Thoracic aorta (tissue), 2 donors: Measurements from ENCODE around the gene XRN1. TPM values are rescaled to one million over a fixed set of nuclear protein-coding genes. Genes with fewer than 3 reads are reported as not detected.
"Not testable (repeated sequence)": the region's sequence is repeated elsewhere in the genome, so short reads cannot be mapped to it uniquely, and the experiment has no call there.

Source experiments
- ATAC-seq: fragments of 150-250 bp; one replicate; pipeline ENCODE4 v1.8.0; 2017; ENCODE audit warnings: low read depth; ENCODE audit not compliant: insufficient number of reproducible peaks, low FRiP score
- DNase-seq: peaks from one replicate; pipeline ENCODE4 v3.0.0-alpha.2; 2020; ENCODE audit warnings: low spot score
- H3K27ac ChIP-seq, 2 donors: fragments of 200-600 bp; sonication (generic); 1 replicate in 1 of 2; 2 replicates in 1 of 2; pipeline ENCODE4 v1.5.1; 2016; ENCODE audit warnings: mild to moderate bottlenecking in 2 of 2, moderate library complexity in 2 of 2
- H3K27me3 ChIP-seq: fragments of 200-600 bp; sonication (generic); replicated peaks from 2 replicates; pipeline ENCODE4 v1.6.0; 2016; ENCODE audit warnings: mild to moderate bottlenecking; ENCODE audit not compliant: insufficient read depth
- H3K36me3 ChIP-seq: fragments of 200-600 bp; sonication (generic); one replicate; pipeline ENCODE4 v1.5.1; 2016
- H3K4me1 ChIP-seq, 2 donors: fragments of 200-600 bp; sonication (generic); 1 replicate in 1 of 2; 2 replicates in 1 of 2; pipeline versions ENCODE4 v1.5.1 to v1.6.0; 2016; ENCODE audit warnings: low read depth in 2 of 2, mild to moderate bottlenecking in 1 of 2; ENCODE audit not compliant: control insufficient read depth in 1 of 2
- H3K4me3 ChIP-seq: fragments of 200-600 bp; sonication (generic); 2 replicates; pipeline ENCODE4 v1.5.1; 2016; ENCODE audit warnings: mild to moderate bottlenecking
- H3K9me3 ChIP-seq: fragments of 200-600 bp; sonication (generic); 2 replicates; pipeline ENCODE4 v1.5.1; 2016
- total RNA-seq, 2 donors: library from RNA; depleted of rRNA; stranded (reverse); fragments of >200 nt; gene quantifications; one replicate each; pipeline versions ENCODE4 v1.1.0 to v1.2.3, GENCODE V29; 2016
- TF ChIP-seq, protein P1 (sequence below): fragments of 200-600 bp; sonication (generic); IDR thresholded peaks from one replicate; pipeline ENCODE4 v1.5.1; 2019; ENCODE audit warnings: antibody characterized with exemption

Gene XRN1
- total RNA-seq, 2 donors from 2014 or later = 29.0 to 66.9 TPM

DNA sequence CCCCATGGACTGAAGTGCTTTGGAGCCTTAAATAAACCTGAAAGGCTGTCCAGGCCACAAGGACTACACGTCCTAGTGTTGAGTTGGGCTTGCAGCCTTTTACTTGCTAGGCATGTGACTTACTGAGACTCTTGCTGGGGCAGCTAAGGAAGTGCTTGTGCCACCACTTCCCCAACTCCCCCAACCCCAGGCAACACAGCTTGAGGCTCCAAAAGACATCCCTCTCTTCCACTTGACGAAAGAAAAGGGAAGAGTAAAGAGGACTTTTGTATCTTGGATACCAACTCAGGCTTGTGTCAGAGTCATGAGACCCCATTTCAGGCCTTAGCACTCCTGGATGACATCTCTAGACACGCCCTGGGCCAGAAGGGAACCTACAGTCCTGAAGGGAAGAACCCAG, 109.8 kb downstream of the XRN1 start:
- Histone ChIP-seq H3K4me3 (no peak overlapping the region), H3K36me3 (peaks cover 22% of the 10 kb centered on the region), H3K4me1 (no peaks in the 10 kb centered on the region), H3K9me3 (no peaks in the 10 kb centered on the region), H3K27ac (no peak overlapping the region), H3K27me3 (no peaks in the 10 kb centered on the region)
- ATAC-seq (no peak), DNase-seq (no peak)
- TF ChIP-seq, protein P1, sequence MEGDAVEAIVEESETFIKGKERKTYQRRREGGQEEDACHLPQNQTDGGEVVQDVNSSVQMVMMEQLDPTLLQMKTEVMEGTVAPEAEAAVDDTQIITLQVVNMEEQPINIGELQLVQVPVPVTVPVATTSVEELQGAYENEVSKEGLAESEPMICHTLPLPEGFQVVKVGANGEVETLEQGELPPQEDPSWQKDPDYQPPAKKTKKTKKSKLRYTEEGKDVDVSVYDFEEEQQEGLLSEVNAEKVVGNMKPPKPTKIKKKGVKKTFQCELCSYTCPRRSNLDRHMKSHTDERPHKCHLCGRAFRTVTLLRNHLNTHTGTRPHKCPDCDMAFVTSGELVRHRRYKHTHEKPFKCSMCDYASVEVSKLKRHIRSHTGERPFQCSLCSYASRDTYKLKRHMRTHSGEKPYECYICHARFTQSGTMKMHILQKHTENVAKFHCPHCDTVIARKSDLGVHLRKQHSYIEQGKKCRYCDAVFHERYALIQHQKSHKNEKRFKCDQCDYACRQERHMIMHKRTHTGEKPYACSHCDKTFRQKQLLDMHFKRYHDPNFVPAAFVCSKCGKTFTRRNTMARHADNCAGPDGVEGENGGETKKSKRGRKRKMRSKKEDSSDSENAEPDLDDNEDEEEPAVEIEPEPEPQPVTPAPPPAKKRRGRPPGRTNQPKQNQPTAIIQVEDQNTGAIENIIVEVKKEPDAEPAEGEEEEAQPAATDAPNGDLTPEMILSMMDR = no peak

- Histone ChIP-seq H3K4me1 (no peaks in the 10 kb centered on the region), H3K27me3 (no peaks in the 10 kb centered on the region), H3K36me3 (peaks cover 37% of the 10 kb centered on the region), H3K4me3 (no peak overlapping the region), H3K27ac (no peak overlapping the region), H3K9me3 (no peaks in the 10 kb centered on the region)
- DNase-seq (no peak), ATAC-seq (no peak)
- TF ChIP-seq, protein P1 = no peak
These were observed 115.4 kb downstream of the XRN1 start for GRCh38 chr3:142332390-142332789.

GRCh38 chr3:142324275-142324953, 123.4 kb downstream of the XRN1 start:
- not testable (repeated sequence) for H3K4me3 ChIP-seq, DNase-seq, H3K27me3 ChIP-seq, H3K9me3 ChIP-seq, H3K4me1 ChIP-seq, H3K27ac ChIP-seq, ATAC-seq, H3K36me3 ChIP-seq

DNA sequence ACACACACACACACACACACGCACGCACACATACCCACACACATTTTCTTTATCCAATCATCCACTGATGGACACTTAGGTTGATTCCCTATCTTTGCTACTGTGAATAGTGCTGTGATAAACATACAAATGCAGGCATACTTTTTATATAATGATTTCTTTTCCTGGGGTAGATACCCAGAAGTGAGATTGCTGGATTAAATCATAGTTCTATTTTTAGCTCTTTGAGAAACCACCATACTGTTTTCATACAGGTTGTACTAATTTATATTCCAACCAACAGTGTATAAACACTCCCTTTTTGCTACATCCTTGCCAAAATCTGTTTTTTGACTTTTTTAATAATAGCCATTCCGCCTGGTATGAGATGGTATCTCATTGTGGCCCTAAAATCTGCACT, 127.9 kb downstream of the XRN1 start:
- Histone ChIP-seq H3K4me3 (no peak overlapping the region), H3K36me3 (peaks cover 13% of the 10 kb centered on the region), H3K4me1 (no peaks in the 10 kb centered on the region), H3K9me3 (no peaks in the 10 kb centered on the region), H3K27me3 (no peaks in the 10 kb centered on the region), H3K27ac (no peak overlapping the region)
- TF ChIP-seq, protein P1 = no peak
- ATAC-seq (no peak), DNase-seq (no peak)

- H3K27ac ChIP-seq = no peak overlapping the region
- no peak overlapping the region for H3K4me3 ChIP-seq
- H3K4me1 ChIP-seq = no peaks in the 10 kb centered on the region
- peaks cover 13% of the 10 kb centered on the region for H3K36me3 ChIP-seq
- TF ChIP-seq, protein P1 = no peak
- H3K27me3 ChIP-seq = no peaks in the 10 kb centered on the region
- no peaks in the 10 kb centered on the region for H3K9me3 ChIP-seq
- ATAC-seq = no peak
- DNase-seq = no peak
These were observed 128.7 kb downstream of the XRN1 start for GRCh38 chr3:142319094-142319493.

DNA sequence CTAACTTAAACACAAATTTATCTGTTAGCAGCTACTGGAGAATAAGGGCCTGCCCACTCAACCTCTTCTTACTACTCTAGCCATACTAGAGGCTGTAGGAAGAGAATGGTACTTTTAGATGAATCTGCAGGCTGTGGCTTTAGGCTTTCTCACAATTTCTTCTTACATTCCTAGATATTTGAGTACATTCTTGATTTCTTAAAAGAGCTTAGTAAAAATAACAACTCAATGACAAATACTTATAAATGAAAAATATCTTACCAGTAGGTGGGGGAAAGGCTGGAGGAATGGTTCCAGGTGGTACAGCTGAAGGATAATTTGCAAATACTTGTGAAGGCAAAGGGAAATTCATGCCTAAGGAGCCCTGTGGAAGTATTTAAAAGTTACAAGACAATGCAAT, 129.5 kb downstream of the XRN1 start:
- ATAC-seq (no peak), DNase-seq (no peak)
- Histone ChIP-seq H3K9me3 (no peaks in the 10 kb centered on the region), H3K27me3 (no peaks in the 10 kb centered on the region), H3K27ac (no peak overlapping the region), H3K4me3 (no peak overlapping the region), H3K4me1 (no peaks in the 10 kb centered on the region), H3K36me3 (peaks cover 13% of the 10 kb centered on the region)
- TF ChIP-seq, protein P1 = no peak

DNA sequence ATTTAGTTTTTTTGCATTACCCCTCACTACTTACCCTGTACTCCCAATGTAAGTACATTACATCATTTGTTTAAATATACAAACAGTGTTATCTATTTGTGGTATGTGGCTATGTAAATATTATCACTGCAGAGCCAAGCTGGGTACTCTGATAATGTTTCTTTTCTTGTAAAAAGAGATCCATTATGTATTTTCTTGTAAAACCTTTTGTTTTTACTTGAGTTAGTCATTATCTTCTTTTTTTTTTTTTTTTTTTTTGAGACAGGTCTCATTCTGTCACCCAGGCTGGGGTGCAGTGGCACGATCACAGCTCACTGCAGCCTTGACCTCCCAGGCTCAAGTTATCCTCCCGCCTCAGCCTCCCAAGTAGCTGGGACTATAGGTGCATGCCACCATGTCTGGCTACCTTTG, 131.9 kb downstream of the XRN1 start:
- not testable (repeated sequence) for H3K4me3 ChIP-seq, ATAC-seq, DNase-seq, H3K4me1 ChIP-seq, H3K9me3 ChIP-seq, H3K27me3 ChIP-seq, H3K27ac ChIP-seq
- H3K36me3 ChIP-seq = peaks cover 18% of the 10 kb centered on the region
